Measurements from ENCODE around the gene YPEL2. TPM values are rescaled to one million over a fixed set of nuclear protein-coding genes. Genes with fewer than 3 reads are reported as not detected.

The YPEL2 gene
- polyA plus RNA-seq, 1 experiment = 9.2 TPM

GRCh38 chr17:59353106-59353854 is 21.8 kb downstream of the YPEL2 start:
- ChIA-PET CTCF (no interaction called here), POLR2A (no interaction called here)
- Histone ChIP-seq H3K27me3 (ENCODE audit: control insufficient read depth, insufficient read depth, low read length) (no peaks in the 10 kb centered on the region), H3K36me3 (ENCODE audit: control insufficient read depth, insufficient read depth, low read length) (peaks cover 4% of the 10 kb centered on the region), H3K4me3 (ENCODE audit: low read depth, low read length) (no peak overlapping the region)
- no peak for TF ChIP-seq CTCF (IDR thresholded peaks at IDR 0.05; ENCODE audit: insufficient read depth, low read depth, low read length)
- DNase-seq (ENCODE audit: low read depth) = no peak

GRCh38 chr17:59353936-59354755 is 22.7 kb downstream of the YPEL2 start:
- Histone ChIP-seq H3K36me3 (ENCODE audit: control insufficient read depth, insufficient read depth, low read length) (peaks cover 4% of the 10 kb centered on the region), H3K27me3 (ENCODE audit: control insufficient read depth, insufficient read depth, low read length) (no peaks in the 10 kb centered on the region), H3K4me3 (ENCODE audit: low read depth, low read length) (no peak overlapping the region)
- POLR2A ChIA-PET = no interaction called here
- DNase-seq (ENCODE audit: low read depth) = no peak
- CTCF ChIA-PET = interaction anchor here (1.1 kb wide), 1 partner anchor 16 kb away, joined by 5 read pairs; no protein-coding TSS in a partner anchor
- TF ChIP-seq CTCF (IDR thresholded peaks at IDR 0.05; ENCODE audit: insufficient read depth, low read depth, low read length) = no peak

- DNase-seq (ENCODE audit: low read depth) = no peak
- Histone ChIP-seq H3K27me3 (ENCODE audit: control insufficient read depth, insufficient read depth, low read length) (no peaks in the 10 kb centered on the region), H3K4me3 (ENCODE audit: low read depth, low read length) (no peak overlapping the region), H3K36me3 (ENCODE audit: control insufficient read depth, insufficient read depth, low read length) (peaks cover 4% of the 10 kb centered on the region)
- no peak for TF ChIP-seq CTCF (IDR thresholded peaks at IDR 0.05; ENCODE audit: insufficient read depth, low read depth, low read length)
- POLR2A ChIA-PET = no interaction called here
- CTCF ChIA-PET = interaction anchor here (0.8 to 1.2 kb wide), 6 partner anchors 14 to 86 kb away, joined by 3 to 5 read pairs (median 4); no protein-coding TSS in a partner anchor
These were observed 23.7 kb downstream of the YPEL2 start for GRCh38 chr17:59355030-59355701.

GRCh38 chr17:59355702-59356325 is 24.4 kb downstream of the YPEL2 start:
- ChIA-PET POLR2A (no interaction called here), CTCF (interaction anchor here (0.8 to 1.2 kb wide), 6 partner anchors 13 to 85 kb away, joined by 3 to 5 read pairs (median 4); no protein-coding TSS in a partner anchor)
- H3K36me3 ChIP-seq (ENCODE audit: control insufficient read depth, insufficient read depth, low read length) = peaks cover 4% of the 10 kb centered on the region

More at GRCh38 chr17:59355702-59356325, 24.4 kb downstream of the YPEL2 start:
- no peaks in the 10 kb centered on the region for H3K27me3 ChIP-seq (ENCODE audit: control insufficient read depth, insufficient read depth, low read length)
- no peak for DNase-seq (ENCODE audit: low read depth)
- H3K4me3 ChIP-seq (ENCODE audit: low read depth, low read length) = no peak overlapping the region
- no peak for TF ChIP-seq CTCF (IDR thresholded peaks at IDR 0.05; ENCODE audit: insufficient read depth, low read depth, low read length)

Data from BJ (cell line).